Left lung (tissue), 10 donors: ENCODE results near the gene AIG1. TPM values are rescaled to one million over a fixed set of nuclear protein-coding genes. Genes with fewer than 3 reads are reported as not detected.

Experiments used
- ATAC-seq: fragments of 200-7000 bp; cut with Tn5 transposase; one replicate; pipeline ENCODE4 v1.9.1; 2020; ENCODE audit warnings: moderate library complexity
- DNase-seq, 4 donors: peaks; one replicate each; pipeline ENCODE4 v3.0.0-alpha.2; 2013 to 2020
- H3K27ac ChIP-seq, 2 donors: fragments of 200-600 bp; sonication (generic) in 1 of 2; one replicate each; pipeline versions ENCODE4 v1.5.0 to v1.8.0; 2020 to 2021
- H3K27me3 ChIP-seq, 2 donors: fragments of 200-600 bp; sonication (generic) in 1 of 2; one replicate each; pipeline versions ENCODE4 v1.5.0 to v1.8.0; 2020 to 2021
- H3K36me3 ChIP-seq, 2 donors: fragments of 200-600 bp; sonication (generic) in 1 of 2; one replicate each; pipeline versions ENCODE4 v1.5.0 to v1.8.0; 2020 to 2021
- H3K4me1 ChIP-seq, 2 donors: fragments of 200-600 bp; one replicate each; pipeline ENCODE4 v1.8.0; 2021
- H3K4me3 ChIP-seq, 2 donors: fragments of 200-600 bp; sonication (generic) in 1 of 2; one replicate each; pipeline versions ENCODE4 v1.5.0 to v1.8.0; 2020 to 2021; ENCODE audit warnings: mild to moderate bottlenecking in 1 of 2
- H3K9me3 ChIP-seq, 2 donors: fragments of 200-600 bp; sonication (generic) in 1 of 2; one replicate each; pipeline versions ENCODE4 v1.5.0 to v1.8.0; 2020 to 2021
- intact Hi-C, 2 donors: fragments of 100-400 bp; cut with DNase I; formaldehyde crosslinking; loops; one replicate each; pipeline versions ENCODE4 v1.11.2 to v1.14.2; 2022
- polyA plus RNA-seq, 6 donors: library from polyadenylated mRNA; unstranded; fragments of 120-200 nt; gene quantifications; one replicate each; pipeline ENCODE4 v1.2.1, GENCODE V29; 2013; ENCODE audit not compliant: insufficient read length in 6 of 6
- total RNA-seq, 2 donors: library from RNA; stranded (reverse); fragmentation: NEBNext Ultra II Directional; extraction: Animal tissue kit (Norgen Biotek cat#: 25700); gene quantifications; one replicate each; pipeline ENCODE4 v1.2.1, GENCODE V29; 2021
- TF ChIP-seq, protein P1 (sequence below), 2 donors: fragments of 200-600 bp; sonication (generic) in 1 of 2; IDR thresholded peaks; one replicate each; pipeline versions ENCODE4 v1.5.0 to v1.8.0; 2021; ENCODE audit warnings: antibody characterized with exemption in 2 of 2
- donor health status: DM: no; HTN: yes; CAD: no.
- donor health status: DM: no; HTN: no; CAD: no.

Gene AIG1
- total and polyA plus RNA-seq, 8 donors: 34.7 to 45.4 (median 36.8) TPM

DNA sequence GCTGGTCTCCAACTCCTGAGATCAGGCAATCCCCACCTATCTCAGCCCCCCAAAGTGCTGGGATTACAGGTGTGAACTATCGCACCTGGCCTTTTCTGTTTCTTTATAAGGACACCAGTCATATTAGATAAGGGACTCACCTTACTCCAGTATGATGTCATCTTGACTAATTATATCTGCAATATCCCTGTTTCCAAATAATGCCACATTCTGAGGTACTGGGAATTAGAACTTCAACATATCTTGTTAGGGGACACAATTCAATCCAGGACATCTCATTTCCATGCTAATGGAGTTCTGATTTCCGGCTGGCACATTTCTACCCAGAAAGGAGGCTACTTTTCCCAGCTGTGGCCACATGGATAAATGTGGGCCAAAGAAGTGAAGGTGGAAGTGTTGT is 6.4 kb upstream of the AIG1 start:
- no peaks in the 10 kb centered on the region for H3K36me3 ChIP-seq
- ATAC-seq: no peak
- H3K27ac ChIP-seq: no peak overlapping the region
- TF ChIP-seq, protein P1, sequence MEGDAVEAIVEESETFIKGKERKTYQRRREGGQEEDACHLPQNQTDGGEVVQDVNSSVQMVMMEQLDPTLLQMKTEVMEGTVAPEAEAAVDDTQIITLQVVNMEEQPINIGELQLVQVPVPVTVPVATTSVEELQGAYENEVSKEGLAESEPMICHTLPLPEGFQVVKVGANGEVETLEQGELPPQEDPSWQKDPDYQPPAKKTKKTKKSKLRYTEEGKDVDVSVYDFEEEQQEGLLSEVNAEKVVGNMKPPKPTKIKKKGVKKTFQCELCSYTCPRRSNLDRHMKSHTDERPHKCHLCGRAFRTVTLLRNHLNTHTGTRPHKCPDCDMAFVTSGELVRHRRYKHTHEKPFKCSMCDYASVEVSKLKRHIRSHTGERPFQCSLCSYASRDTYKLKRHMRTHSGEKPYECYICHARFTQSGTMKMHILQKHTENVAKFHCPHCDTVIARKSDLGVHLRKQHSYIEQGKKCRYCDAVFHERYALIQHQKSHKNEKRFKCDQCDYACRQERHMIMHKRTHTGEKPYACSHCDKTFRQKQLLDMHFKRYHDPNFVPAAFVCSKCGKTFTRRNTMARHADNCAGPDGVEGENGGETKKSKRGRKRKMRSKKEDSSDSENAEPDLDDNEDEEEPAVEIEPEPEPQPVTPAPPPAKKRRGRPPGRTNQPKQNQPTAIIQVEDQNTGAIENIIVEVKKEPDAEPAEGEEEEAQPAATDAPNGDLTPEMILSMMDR (IDR thresholded peaks at IDR 0.05): no peak
- H3K9me3 ChIP-seq: no peaks in the 10 kb centered on the region
- H3K27me3 ChIP-seq: no peaks in the 10 kb centered on the region
- H3K4me1 ChIP-seq: no peaks in the 10 kb centered on the region
- intact Hi-C loops: no loop called here
- no peak for DNase-seq
- H3K4me3 ChIP-seq: no peak overlapping the region

DNA sequence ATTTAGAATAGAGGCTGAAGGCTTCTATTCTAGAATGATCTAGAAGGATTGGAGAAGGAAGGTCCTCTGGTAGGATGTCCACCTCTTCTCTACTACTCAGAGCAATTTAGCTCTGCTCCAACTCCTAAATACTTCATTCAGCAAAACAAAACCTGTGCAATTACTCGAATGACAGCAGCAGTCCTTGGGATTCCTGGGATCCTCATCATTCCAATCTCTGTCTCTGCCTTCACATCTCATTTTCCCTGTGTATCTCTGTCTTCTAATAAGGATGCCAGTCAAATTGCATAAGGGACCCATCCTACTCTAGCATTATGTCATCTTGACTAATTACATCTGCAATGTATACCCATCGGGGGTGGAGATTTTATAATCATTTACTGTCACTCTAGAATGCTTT is 5.5 kb upstream of the AIG1 start:
- Histone ChIP-seq H3K4me1 (no peaks in the 10 kb centered on the region), H3K27me3 (no peaks in the 10 kb centered on the region), H3K36me3 (no peaks in the 10 kb centered on the region), H3K9me3 (no peaks in the 10 kb centered on the region), H3K27ac (no peak overlapping the region), H3K4me3 (no peak overlapping the region)
- TF ChIP-seq, protein P1 (IDR thresholded peaks at IDR 0.05): no peak
- ATAC-seq: no peak
- intact Hi-C loops: no loop called here
- DNase-seq: no peak

- intact Hi-C loops: no loop called here
- H3K9me3 ChIP-seq: no peaks in the 10 kb centered on the region
- DNase-seq: peak in 2 of 4 donors; percentile 13 to 22
- TF ChIP-seq, protein P1 (IDR thresholded peaks at IDR 0.05): no peak
- H3K27ac ChIP-seq: no peak overlapping the region
- H3K4me3 ChIP-seq: no peak overlapping the region
- no peak for ATAC-seq
- H3K27me3 ChIP-seq: no peaks in the 10 kb centered on the region
- no peaks in the 10 kb centered on the region for H3K4me1 ChIP-seq
- H3K36me3 ChIP-seq: no peaks in the 10 kb centered on the region
Measured at GRCh38 chr6:143055891-143056290, 4.8 kb upstream of the AIG1 start.

GRCh38 chr6:143058987-143059386 is 1.7 kb upstream of the AIG1 start:
- Histone ChIP-seq H3K4me1 (peaks cover 3 to 4% of the 10 kb centered on the region in 2 donors), H3K9me3 (no peaks in the 10 kb centered on the region), H3K4me3 (no peak overlapping the region), H3K27ac (no peak overlapping the region), H3K36me3 (no peaks in the 10 kb centered on the region), H3K27me3 (no peaks in the 10 kb centered on the region)
- ATAC-seq (no peak), DNase-seq (no peak)
- TF ChIP-seq, protein P1 (IDR thresholded peaks at IDR 0.05): no peak
- intact Hi-C loops: no loop called here

DNA sequence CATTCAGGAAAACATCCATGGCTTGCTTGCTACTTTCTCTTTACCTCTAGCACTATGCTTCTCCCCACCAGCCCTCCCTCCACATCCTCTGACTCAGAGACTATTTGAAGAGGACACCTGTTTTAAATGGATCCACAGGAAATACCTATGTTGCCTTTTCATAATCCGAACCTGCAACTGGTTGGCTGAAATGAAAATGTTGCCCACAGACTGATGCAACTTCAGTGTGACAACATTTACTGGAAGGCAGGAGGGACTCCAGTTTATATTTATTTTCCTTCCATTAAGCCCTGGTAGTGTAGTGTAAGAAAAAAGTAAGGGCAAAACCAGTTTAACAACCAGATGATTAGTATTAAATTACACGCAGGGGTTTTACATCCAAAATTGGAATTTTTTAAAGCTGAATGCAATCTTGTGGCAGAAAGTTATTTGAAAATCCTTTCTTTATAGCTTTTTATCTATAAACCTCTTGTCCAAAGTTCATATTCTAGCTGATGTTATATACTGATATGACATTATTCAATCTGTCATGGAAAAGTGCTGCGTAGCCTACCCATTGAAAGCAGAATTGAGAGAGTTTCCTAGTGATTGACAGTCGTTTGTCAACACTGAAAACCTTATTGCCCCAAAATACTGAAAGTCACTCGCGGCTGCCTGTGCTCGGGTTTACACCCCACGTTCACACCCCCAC is 881 bp upstream of the AIG1 start:
- peak overlapping the region; percentile 84 to 97 for H3K27ac ChIP-seq
- H3K27me3 ChIP-seq: no peaks in the 10 kb centered on the region
- peak overlapping the region; percentile 72 to 85 for H3K4me3 ChIP-seq
- no peaks in the 10 kb centered on the region for H3K9me3 ChIP-seq
- intact Hi-C loops: no loop called here
- ATAC-seq (peak; percentile 45), DNase-seq (peak in 2 of 4 donors; percentile 40 to 51)
- TF ChIP-seq, protein P1 (IDR thresholded peaks at IDR 0.05): no peak
- H3K4me1 ChIP-seq: peaks cover 3 to 4% of the 10 kb centered on the region in 2 donors
- no peaks in the 10 kb centered on the region for H3K36me3 ChIP-seq
